ENCODE data around the gene HDAC4.

The HDAC4 gene

DNA sequence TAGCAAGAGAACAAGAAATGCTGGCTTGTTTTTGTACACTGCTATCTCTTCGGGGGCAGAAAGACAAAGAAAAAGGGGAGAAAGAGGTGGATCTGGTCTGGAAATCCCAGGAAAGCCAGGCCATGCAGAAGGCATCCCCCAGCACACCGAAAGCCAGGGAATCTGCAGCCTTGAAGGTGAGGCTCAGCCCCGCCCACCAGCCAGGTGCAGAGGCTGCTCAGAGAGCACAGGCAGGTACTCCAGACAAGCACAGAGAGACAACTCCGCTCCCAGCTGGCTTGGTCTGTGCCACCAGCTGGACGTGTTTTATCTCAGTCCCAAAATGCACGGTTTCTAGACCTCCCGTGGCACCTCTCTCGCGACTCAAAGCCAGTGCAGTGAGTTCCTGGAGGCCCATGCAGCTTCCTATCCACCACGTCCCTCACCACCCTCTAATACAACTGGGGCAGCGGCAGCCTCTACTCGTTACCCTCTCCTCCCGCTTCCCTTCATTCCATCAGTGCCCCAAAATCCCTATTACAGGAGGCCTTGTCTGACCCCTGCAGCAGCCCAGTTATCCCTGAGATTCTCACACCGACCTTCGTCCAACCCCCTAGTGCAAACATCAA is 62.8 kb downstream of the HDAC4 start:
- H3K4me3 ChIP-seq (ENCODE audit: low read depth, low read length): no peak overlapping the region
- TF ChIP-seq, protein P1, sequence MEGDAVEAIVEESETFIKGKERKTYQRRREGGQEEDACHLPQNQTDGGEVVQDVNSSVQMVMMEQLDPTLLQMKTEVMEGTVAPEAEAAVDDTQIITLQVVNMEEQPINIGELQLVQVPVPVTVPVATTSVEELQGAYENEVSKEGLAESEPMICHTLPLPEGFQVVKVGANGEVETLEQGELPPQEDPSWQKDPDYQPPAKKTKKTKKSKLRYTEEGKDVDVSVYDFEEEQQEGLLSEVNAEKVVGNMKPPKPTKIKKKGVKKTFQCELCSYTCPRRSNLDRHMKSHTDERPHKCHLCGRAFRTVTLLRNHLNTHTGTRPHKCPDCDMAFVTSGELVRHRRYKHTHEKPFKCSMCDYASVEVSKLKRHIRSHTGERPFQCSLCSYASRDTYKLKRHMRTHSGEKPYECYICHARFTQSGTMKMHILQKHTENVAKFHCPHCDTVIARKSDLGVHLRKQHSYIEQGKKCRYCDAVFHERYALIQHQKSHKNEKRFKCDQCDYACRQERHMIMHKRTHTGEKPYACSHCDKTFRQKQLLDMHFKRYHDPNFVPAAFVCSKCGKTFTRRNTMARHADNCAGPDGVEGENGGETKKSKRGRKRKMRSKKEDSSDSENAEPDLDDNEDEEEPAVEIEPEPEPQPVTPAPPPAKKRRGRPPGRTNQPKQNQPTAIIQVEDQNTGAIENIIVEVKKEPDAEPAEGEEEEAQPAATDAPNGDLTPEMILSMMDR (IDR thresholded peaks at IDR 0.05; ENCODE audit: insufficient read depth, low read depth, low read length, missing control alignments): no peak
- no peak for DNase-seq (ENCODE audit: low read depth)

DNA sequence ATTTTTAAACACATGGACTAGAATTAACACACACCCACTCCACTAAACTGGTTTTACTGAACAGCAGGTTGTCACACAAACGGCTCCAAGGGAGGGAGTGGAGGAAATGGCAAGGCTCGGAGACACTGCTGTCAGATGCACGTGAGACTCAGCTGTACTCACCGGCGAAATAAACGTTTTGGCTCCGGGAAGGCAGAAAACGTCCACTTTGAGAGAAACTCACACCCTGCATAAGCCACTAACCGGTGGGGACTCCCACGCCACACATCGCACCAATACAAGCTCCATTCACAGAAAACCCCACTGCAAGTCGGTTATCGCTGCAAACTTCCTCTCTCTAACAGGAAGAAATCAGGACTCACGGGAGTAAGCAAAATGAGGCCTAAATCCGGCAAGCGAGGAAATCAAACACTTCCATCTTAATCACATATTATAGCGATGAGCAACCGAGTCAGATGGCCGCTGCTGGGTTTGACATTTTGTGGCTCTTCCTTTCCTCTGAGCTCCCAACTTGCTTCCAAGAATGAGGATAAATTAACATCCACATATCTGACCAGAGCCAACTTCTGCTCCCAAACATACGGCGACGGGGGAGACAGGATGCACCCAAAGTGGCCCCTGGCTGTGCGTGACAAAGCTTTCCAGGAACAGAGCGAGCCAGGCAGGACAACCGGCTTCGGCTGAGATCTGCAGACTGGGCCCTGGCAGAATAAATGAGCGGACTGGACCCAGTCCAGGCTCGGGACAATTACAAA is 63.5 kb downstream of the HDAC4 start:
- TF ChIP-seq, protein P1 (IDR thresholded peaks at IDR 0.05; ENCODE audit: insufficient read depth, low read depth, low read length, missing control alignments): no peak
- no peak overlapping the region for H3K4me3 ChIP-seq (ENCODE audit: low read depth, low read length)
- no peak for DNase-seq (ENCODE audit: low read depth)

DNA sequence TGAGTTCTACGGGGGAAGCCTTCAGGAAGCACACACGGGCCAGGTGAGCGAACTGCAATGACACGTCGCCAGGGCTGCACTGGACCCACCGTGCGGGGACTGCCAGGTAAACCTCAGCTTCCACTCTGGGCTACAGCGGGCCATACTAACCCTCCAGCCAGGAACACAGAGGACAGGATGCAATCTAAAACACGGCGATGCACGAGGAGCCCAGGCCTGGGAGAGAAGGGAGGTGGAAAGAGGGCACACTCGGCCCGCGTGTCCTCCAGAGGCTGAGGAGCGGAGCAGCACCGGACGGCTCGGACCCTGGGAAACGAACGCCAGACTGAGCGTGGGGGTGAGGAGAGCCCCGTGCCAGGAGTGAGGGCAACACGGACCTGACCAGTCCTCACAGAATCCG is 69.3 kb downstream of the HDAC4 start:
- TF ChIP-seq, protein P1 (IDR thresholded peaks at IDR 0.05; ENCODE audit: insufficient read depth, low read depth, low read length, missing control alignments): no peak
- no peak overlapping the region for H3K4me3 ChIP-seq (ENCODE audit: low read depth, low read length)
- DNase-seq (ENCODE audit: low read depth): no peak

DNA sequence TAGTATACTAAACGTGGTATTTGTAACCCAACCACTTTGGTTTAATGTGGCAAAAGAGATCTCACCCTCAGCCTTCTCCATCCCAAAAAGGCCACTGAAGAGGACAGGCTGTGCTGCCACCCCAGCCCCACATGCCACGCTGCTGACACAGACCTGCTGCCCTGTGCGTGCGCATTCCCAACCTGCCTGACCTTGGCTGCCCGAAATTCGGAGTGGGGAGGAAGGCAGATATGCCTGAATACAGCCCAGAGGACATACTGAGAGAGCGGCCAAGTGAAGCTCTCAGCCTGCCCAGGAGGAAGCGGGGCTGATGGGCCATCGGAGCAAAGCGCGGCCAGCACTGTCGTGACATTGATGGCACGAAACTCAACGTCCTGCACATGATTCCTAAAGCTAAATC is 70.0 kb downstream of the HDAC4 start:
- TF ChIP-seq, protein P1 (IDR thresholded peaks at IDR 0.05; ENCODE audit: insufficient read depth, low read depth, low read length, missing control alignments): no peak
- H3K4me3 ChIP-seq (ENCODE audit: low read depth, low read length): no peak overlapping the region
- DNase-seq (ENCODE audit: low read depth): no peak

DNA sequence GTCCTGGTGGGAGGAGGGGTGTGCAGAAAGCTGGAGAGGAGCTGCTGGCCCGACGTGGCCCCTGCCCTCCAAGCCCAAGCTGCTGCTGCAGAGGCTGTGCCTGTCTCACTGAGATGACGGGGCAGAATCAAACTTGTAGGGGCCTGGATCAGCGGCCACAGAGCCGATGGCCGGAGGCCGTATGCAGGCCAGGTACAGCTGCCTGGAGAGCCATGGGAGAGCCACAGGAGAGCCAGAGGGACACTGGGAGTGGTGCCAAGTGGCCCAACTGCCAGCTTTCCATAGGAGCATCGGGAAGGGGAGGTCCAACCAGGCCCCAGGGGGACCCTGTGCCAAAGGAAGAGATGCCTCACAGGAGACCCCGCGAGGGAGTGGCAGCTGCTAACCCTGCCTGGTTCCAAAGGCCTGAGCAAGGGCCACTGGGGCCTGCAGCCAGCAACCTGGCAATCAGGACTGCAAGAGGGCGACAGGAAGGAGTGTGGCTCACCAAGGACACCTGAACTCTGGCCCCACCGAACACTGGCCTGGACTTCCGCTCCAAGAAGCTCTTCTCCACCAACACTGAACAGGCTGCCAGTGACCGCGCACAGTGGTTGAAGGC is 70.7 kb downstream of the HDAC4 start:
- DNase-seq (ENCODE audit: low read depth): no peak
- TF ChIP-seq, protein P1 (IDR thresholded peaks at IDR 0.05; ENCODE audit: insufficient read depth, low read depth, low read length, missing control alignments): no peak
- H3K4me3 ChIP-seq (ENCODE audit: low read depth, low read length): no peak overlapping the region

DNA sequence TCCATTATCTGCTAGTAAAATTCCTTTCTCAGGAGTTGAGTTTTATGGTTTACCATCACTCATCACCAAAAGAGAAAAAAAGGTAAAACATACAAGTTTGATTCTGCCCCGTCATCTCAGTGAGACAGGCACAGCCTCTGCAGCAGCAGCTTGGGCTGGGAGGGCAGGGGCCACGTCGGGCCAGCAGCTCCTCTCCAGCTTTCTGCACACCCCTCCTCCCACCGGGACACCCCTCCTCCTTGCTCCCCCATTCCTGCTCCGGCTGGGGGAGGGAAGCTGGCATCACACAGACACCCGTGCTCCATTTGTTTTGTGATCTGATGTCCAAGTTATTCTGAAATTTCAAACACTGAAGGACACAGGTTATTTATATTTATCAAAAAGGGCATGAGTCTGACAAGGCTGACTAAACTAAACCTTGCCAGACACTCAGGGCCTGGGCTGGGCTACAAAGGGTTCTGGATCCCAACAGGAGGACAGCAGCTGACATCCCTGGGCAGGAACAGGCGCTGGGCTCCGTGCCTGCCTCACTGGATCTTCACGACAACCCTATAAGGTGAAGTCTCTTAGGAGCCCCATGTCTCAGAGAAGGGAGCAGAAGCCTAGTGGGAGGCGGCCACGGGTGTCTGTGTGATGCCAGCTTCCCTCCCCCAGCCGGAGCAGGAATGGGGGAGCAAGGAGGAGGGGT is 71.4 kb downstream of the HDAC4 start:
- no peak for DNase-seq (ENCODE audit: low read depth)
- no peak overlapping the region for H3K4me3 ChIP-seq (ENCODE audit: low read depth, low read length)

More for the DNA sequence above, 71.4 kb downstream of the HDAC4 start:
- TF ChIP-seq, protein P1 (IDR thresholded peaks at IDR 0.05; ENCODE audit: insufficient read depth, low read depth, low read length, missing control alignments): no peak

All from GM12865 (cell line).